Heart right ventricle (tissue), 16 donors: Measurements from ENCODE around the gene IRF5. TPM values are rescaled to one million over a fixed set of nuclear protein-coding genes. Genes with fewer than 3 reads are reported as not detected.

Source experiments
- ATAC-seq, 8 donors: fragments of 200-7000 bp; cut with Tn5 transposase; one replicate each; pipeline ENCODE4 v1.9.1; 2020; ENCODE audit warnings: mild to moderate bottlenecking in 8 of 8, moderate library complexity in 8 of 8, moderate number of reproducible peaks in 1 of 8
- DNase-seq, 2 donors: peaks; one replicate each; pipeline ENCODE4 v3.0.0-alpha.2; 2020
- H3K27ac ChIP-seq, 10 donors: fragments of 200-600 bp; sonication (generic) in 2 of 10; one replicate each; pipeline versions ENCODE4 v1.5.0 to v1.8.0; 2020 to 2022; ENCODE audit warnings: mild to moderate bottlenecking in 3 of 10
- H3K27me3 ChIP-seq, 7 donors: fragments of 200-600 bp; one replicate each; pipeline ENCODE4 v1.8.0; 2021 to 2022; ENCODE audit warnings: mild to moderate bottlenecking in 2 of 7
- H3K36me3 ChIP-seq, 9 donors: fragments of 200-600 bp; sonication (generic) in 1 of 9; one replicate each; pipeline versions ENCODE4 v1.5.0 to v1.8.0; 2020 to 2022; ENCODE audit warnings: mild to moderate bottlenecking in 2 of 9
- H3K4me1 ChIP-seq, 9 donors: fragments of 200-600 bp; sonication (generic) in 1 of 9; one replicate each; pipeline versions ENCODE4 v1.5.0 to v1.8.0; 2020 to 2022; ENCODE audit warnings: mild to moderate bottlenecking in 4 of 9
- H3K4me3 ChIP-seq, 10 donors: fragments of 200-600 bp; sonication (generic) in 2 of 10; one replicate each; pipeline versions ENCODE4 v1.5.0 to v1.8.0; 2020 to 2022; ENCODE audit warnings: mild to moderate bottlenecking in 7 of 10, moderate library complexity in 2 of 10
- H3K9me3 ChIP-seq, 11 donors: fragments of 200-600 bp in 10 of 11; sonication (generic) in 2 of 11; one replicate each; pipeline versions ENCODE4 v1.5.0 to v1.8.0; 2013 to 2022; ENCODE audit warnings: mild to moderate bottlenecking in 2 of 11, control low read depth in 1 of 11, moderate library complexity in 1 of 11
- WGBS, 2 donors: extraction: QIAGEN DNeasy Blood & Tissue Kit; methylation state at CpG; one replicate each; pipeline ENCODE4 v1.1.7; 2013; ENCODE audit warnings: inconsistent platforms in 1 of 2; 5-methylcytosine and 5-hydroxymethylcytosine counted together
- intact Hi-C, 10 donors: fragments of 100-400 bp; cut with DNase I; formaldehyde crosslinking; loops; one replicate each; pipeline versions ENCODE4 v1.11.1 to v1.14.2; 2022
- polyA plus RNA-seq, 2 donors: library from polyadenylated mRNA; stranded (reverse); fragments of 200-250 nt; gene quantifications; one replicate each; pipeline ENCODE4 v1.2.3, GENCODE V29; 2013
- total RNA-seq, 10 donors: library from RNA; stranded (reverse); fragmentation: NEBNext Ultra II Directional in 3 of 10; extraction: Animal tissue kit (Norgen Biotek cat#: 25700) in 3 of 10; gene quantifications; one replicate each; pipeline versions ENCODE4 v1.2.1 to v1.2.4, GENCODE V29; 2021 to 2023
- TF ChIP-seq, protein P1 (sequence below), 9 donors: fragments of 200-600 bp; sonication (generic) in 2 of 9; IDR thresholded peaks; one replicate each; pipeline versions ENCODE4 v1.5.0 to v1.8.0; 2021 to 2022; ENCODE audit warnings: antibody characterized with exemption in 9 of 9, mild to moderate bottlenecking in 5 of 9, moderate library complexity in 1 of 9
- donor health status: Arrhythmogenic right ventricular cardiomyopathy.
- donor health status: ischemic (EF 13 %, LVEDD 7.1; RV severe dilation, severe dysfunction).
- donor health status: healthy with polysubstance abuse.
- donor health status: DM: no; HTN: yes; CAD: no.
- donor health status: DM: no; HTN: no; CAD: no.
- donor health status: ischemic (EF 25% LVEDD 6.9; RV normal size, moderate dysfunction).
- donor health status: ischemic (EF 25% LVEDD 5.7; RV mildly dilated, moderate dysfunction).
- donor health status: healthy.
- donor health status: DM: yes; HTN: yes; CAD: no.
- donor health status: Ischemic cardiomyopathy.
- donor health status: ischemic (EF 35%, LVEDD 5.7; RV mildly dilated, moderate dysfunction).
- donor health status: nonischemic (EF 11% LVEDD 7.7; RV severe dilation, severe dysfunction).
- donor health status: DM: yes; HTN: yes; CAD: no.
- donor health status: PGD.
- donor health status: ischemic (EF 29% LVEDD 5.4; RV normal size, mild dysfunction).
- donor health status: nonischemic (EF 23%, LVEDD 6.1; RV moderate dilation, normal function).

Gene IRF5
- total and polyA plus RNA-seq, 12 donors, result 0.46 to 6.6 (median 1.5) TPM

DNA sequence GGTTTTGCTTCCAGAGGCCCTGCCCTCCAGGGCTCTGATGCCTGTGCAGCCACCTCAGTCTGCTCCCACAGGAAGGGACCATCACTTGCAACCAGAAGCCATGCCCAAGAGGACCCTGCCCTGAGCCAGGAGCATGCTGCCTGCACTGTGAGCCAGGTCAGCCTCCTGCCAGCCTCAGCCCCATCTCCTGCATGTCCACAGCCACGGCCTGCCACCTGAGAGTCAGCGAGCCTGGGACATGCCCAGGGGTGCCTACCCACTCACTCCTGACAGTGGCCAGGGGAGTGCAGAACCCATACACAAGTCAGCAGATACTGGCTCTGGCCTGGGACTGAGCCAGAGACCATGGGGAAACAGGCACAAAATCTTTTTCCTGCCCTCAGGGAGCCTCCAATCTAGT, 20.6 kb upstream of the IRF5 start:
- Histone ChIP-seq H3K9me3 (no peaks in the 10 kb centered on the region), H3K36me3 (no peaks in the 10 kb centered on the region), H3K27me3 (peaks cover 5 to 75% (median 57%) of the 10 kb centered on the region in 7 donors), H3K27ac (no peak overlapping the region), H3K4me3 (no peak overlapping the region), H3K4me1 (peaks cover 0 to 18% (median 8%) of the 10 kb centered on the region in 9 donors)
- TF ChIP-seq, protein P1, sequence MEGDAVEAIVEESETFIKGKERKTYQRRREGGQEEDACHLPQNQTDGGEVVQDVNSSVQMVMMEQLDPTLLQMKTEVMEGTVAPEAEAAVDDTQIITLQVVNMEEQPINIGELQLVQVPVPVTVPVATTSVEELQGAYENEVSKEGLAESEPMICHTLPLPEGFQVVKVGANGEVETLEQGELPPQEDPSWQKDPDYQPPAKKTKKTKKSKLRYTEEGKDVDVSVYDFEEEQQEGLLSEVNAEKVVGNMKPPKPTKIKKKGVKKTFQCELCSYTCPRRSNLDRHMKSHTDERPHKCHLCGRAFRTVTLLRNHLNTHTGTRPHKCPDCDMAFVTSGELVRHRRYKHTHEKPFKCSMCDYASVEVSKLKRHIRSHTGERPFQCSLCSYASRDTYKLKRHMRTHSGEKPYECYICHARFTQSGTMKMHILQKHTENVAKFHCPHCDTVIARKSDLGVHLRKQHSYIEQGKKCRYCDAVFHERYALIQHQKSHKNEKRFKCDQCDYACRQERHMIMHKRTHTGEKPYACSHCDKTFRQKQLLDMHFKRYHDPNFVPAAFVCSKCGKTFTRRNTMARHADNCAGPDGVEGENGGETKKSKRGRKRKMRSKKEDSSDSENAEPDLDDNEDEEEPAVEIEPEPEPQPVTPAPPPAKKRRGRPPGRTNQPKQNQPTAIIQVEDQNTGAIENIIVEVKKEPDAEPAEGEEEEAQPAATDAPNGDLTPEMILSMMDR (IDR thresholded peaks at IDR 0.05), result no peak
- ATAC-seq (no peak), DNase-seq (no peak)
- intact Hi-C loops, result no loop called here
- WGBS, 2 donors, result 92 to 93% methylated on average over 2 of the region's 2 CpGs

DNA sequence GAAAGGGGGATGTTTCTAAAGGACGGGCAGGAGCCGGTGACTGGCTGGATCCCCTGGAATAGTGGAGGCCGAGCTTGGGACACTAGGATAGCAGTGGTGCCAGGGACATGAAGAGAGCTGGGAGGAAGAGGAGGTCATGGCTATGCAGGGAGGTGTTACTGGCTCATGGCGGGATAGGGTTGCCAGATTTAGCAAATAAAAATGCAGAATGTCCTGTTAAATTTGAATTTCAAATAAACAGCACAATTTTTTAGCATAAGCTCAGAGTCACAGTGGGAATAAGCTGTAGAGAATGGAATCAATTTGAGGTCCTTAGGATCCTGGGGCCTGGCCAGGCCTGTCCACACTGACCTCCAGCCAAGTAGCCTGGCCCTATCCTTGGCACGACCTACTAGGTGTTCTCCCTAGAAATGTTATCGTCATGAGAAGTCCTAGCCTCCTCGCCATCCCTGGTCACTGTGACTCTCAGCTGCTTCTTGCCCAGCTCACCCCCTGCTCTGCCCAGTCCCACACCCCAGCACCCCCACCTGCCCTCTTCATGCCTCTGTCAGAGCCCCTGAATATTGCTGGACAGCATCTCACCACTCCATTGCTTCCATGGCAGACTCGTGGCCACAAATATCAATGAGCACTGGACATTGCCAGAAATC, 19.6 kb upstream of the IRF5 start:
- DNase-seq, result no peak
- TF ChIP-seq, protein P1 (IDR thresholded peaks at IDR 0.05), result no peak
- 81 to 87% methylated on average over 8 of the region's 8 CpGs for WGBS, 2 donors

DNA sequence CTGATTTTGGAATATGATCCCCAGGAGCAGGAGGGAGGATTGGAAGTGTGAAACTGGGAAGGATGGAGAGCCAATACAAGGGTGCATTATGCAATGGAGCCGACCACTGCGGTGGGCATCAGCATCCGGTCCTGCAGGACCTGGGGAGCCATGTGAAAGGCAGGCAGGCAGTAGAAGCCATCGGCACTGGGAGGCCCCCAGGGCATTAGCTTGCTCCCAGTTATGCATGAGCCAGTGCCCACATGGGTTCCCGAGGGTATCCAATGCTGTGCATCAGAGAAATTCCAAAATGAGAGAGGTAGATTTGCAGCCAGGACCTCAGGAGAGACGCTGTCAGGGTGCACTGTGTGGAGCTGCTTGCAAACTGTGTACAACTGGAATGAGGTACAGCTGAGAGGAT, 18.5 kb upstream of the IRF5 start:
- Histone ChIP-seq H3K4me1 (peaks cover 0 to 18% (median 8%) of the 10 kb centered on the region in 9 donors), H3K36me3 (no peaks in the 10 kb centered on the region), H3K4me3 (no peak overlapping the region), H3K27me3 (peaks cover 5 to 85% (median 66%) of the 10 kb centered on the region in 7 donors), H3K9me3 (no peaks in the 10 kb centered on the region), H3K27ac (no peak overlapping the region)
- ATAC-seq (no peak), DNase-seq (no peak)
- 80 to 81% methylated on average over 6 of the region's 6 CpGs for WGBS, 2 donors
- TF ChIP-seq, protein P1 (IDR thresholded peaks at IDR 0.05), result no peak
- intact Hi-C loops, result no loop called here

More for the DNA sequence above, 19.6 kb upstream of the IRF5 start:
- H3K27ac ChIP-seq, result no peak overlapping the region
- intact Hi-C loops, result no loop called here
- H3K9me3 ChIP-seq, result no peaks in the 10 kb centered on the region
- ATAC-seq, result no peak
- H3K36me3 ChIP-seq, result no peaks in the 10 kb centered on the region
- H3K4me1 ChIP-seq, result peaks cover 0 to 18% (median 8%) of the 10 kb centered on the region in 9 donors
- no peak overlapping the region for H3K4me3 ChIP-seq
- H3K27me3 ChIP-seq, result peaks cover 5 to 83% (median 66%) of the 10 kb centered on the region in 7 donors

DNA sequence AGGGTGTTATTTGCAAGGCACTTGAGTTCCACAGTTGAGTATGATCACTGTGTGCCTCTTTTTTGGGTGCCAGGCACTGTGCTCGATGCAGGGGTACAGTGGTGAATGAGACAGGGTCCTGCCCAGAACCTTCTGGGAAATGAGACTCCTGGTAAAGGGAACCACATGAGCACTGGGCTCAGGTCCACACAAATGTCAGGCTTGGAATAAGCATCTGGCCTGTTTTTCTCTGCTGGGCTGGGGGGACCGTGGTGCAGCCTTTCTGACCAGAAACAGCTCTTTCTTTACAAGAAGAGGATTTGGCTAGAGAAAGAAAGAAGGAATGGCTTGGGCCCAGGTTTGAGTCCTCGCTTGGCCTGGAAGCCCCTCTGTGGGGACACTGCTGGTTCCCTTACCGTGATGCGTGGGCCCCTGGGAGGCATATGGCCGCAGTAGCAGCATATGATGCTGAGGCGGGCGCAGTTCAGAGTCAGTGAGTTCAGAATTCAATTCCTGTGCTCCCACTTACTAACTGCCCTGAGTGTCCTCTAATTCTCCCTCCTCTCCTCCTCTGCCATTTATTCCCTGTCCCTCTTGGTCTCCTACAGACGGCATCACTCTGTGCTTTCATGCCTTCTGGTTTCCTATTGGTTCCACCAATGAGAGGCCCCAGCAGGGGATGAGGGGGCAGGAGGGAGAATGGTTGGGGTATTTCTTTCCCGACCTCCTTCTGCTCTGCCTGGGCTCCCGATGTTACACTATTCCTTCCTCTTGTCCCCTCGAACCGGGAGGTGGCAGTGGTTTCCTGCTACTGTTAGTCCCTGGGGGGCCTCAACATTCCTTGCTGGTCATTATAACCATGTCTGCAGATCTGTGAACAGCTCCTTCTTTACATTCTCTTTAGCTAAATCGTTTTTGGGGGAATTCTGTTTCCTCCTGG, 17.6 kb upstream of the IRF5 start:
- 50 to 55% methylated on average over 14 of the region's 14 CpGs for WGBS, 2 donors

More for the DNA sequence above, 17.6 kb upstream of the IRF5 start:
- Histone ChIP-seq H3K27me3 (peaks cover 0 to 76% (median 57%) of the 10 kb centered on the region in 7 donors), H3K4me3 (no peak overlapping the region), H3K36me3 (no peaks in the 10 kb centered on the region), H3K27ac (no peak overlapping the region), H3K4me1 (peaks cover 0 to 12% (median 8%) of the 10 kb centered on the region in 9 donors), H3K9me3 (no peaks in the 10 kb centered on the region)
- intact Hi-C loops, result no loop called here
- TF ChIP-seq, protein P1 (IDR thresholded peaks at IDR 0.05), result no peak
- DNase-seq (no peak), ATAC-seq (no peak)
